Activated naive CD8-positive, alpha-beta T cell treated with anti-CD3 and anti-CD28 coated beads for 36 hours (primary cell): ENCODE measurements around the gene PICK1. TPM values are rescaled to one million over a fixed set of nuclear protein-coding genes. Genes with fewer than 3 reads are reported as not detected.

Experiments
- DNase-seq: peaks from one replicate; pipeline ENCODE4 v3.0.0; 2021
- H3K27ac Mint-ChIP-seq: one replicate; pipeline ENCODE4 v1.8.0; 2022; ENCODE audit warnings: mild to moderate bottlenecking, moderate library complexity, mixed read lengths
- H3K27me3 Mint-ChIP-seq: one replicate; pipeline ENCODE4 v1.8.0; 2022; ENCODE audit warnings: mild to moderate bottlenecking, mixed read lengths
- H3K36me3 Mint-ChIP-seq: one replicate; pipeline ENCODE4 v1.8.0; 2021; ENCODE audit warnings: mild to moderate bottlenecking, mixed read lengths
- H3K4me1 Mint-ChIP-seq: one replicate; pipeline ENCODE4 v1.8.0; 2021; ENCODE audit warnings: mixed read lengths
- H3K4me3 Mint-ChIP-seq: one replicate; pipeline ENCODE4 v1.8.0; 2022; ENCODE audit warnings: mild to moderate bottlenecking, moderate library complexity, mixed read lengths
- H3K9me3 Mint-ChIP-seq: one replicate; pipeline ENCODE4 v1.8.0; 2022; ENCODE audit warnings: mixed read lengths
- total RNA-seq, 2 experiments: library from RNA; stranded (reverse); gene quantifications; one replicate each; pipeline ENCODE4 v1.2.3, GENCODE V29; 2021

PICK1 gene
- total RNA-seq, 2 experiments from 2014 or later = 19.3 TPM

- DNase-seq = no peak
- Mint-ChIP-seq H3K4me3 (no peak overlapping the region), H3K27ac (no peak overlapping the region), H3K27me3 (no peaks in the 10 kb centered on the region), H3K9me3 (no peaks in the 10 kb centered on the region), H3K36me3 (peaks cover 9% of the 10 kb centered on the region), H3K4me1 (no peaks in the 10 kb centered on the region)
Observed at GRCh38 chr22:38065539-38065938, 8.3 kb downstream of the PICK1 start.

DNA sequence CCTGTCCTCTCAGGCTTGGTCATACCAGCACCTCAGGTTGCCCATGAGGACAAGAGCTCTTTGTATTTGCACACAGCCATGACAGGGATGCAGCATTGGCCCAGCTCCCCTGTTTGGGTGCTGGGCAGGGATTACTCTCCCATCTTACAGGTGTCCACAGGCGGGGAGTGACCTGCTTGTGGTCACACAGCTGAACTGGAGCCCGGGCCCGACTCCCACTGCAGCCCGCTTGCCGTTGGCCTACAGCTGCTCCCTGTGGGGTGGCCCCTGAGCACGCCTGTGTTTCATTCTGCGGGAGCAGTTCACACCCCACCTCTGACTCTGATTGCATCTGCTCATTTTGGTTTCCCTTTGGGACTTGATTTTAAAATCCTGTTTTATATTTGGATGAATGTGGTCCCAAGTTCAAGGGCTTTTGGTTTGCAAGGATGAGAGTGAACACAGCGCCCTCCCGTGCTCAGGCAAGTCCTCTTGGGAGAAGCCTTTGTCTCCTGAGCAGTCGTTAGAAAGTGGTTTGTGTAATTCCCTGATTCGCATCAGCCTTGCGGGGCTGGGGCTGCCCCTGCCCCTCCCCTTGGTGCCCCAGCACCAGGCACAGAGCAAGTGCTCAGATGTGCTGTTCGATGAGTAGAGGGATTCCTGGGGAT lies 9.3 kb downstream of the PICK1 start:
- H3K4me3 Mint-ChIP-seq = no peak overlapping the region
- H3K9me3 Mint-ChIP-seq = no peaks in the 10 kb centered on the region
- no peaks in the 10 kb centered on the region for H3K27me3 Mint-ChIP-seq
- no peak for DNase-seq
- peaks cover 9% of the 10 kb centered on the region for H3K36me3 Mint-ChIP-seq
- no peaks in the 10 kb centered on the region for H3K4me1 Mint-ChIP-seq
- H3K27ac Mint-ChIP-seq = no peak overlapping the region

- peaks cover 9% of the 10 kb centered on the region for H3K36me3 Mint-ChIP-seq
- DNase-seq = no peak
- no peaks in the 10 kb centered on the region for H3K4me1 Mint-ChIP-seq
- no peaks in the 10 kb centered on the region for H3K27me3 Mint-ChIP-seq
- no peak overlapping the region for H3K4me3 Mint-ChIP-seq
- no peaks in the 10 kb centered on the region for H3K9me3 Mint-ChIP-seq
- H3K27ac Mint-ChIP-seq = no peak overlapping the region
Observed at GRCh38 chr22:38067028-38067415, 9.8 kb downstream of the PICK1 start.

DNA sequence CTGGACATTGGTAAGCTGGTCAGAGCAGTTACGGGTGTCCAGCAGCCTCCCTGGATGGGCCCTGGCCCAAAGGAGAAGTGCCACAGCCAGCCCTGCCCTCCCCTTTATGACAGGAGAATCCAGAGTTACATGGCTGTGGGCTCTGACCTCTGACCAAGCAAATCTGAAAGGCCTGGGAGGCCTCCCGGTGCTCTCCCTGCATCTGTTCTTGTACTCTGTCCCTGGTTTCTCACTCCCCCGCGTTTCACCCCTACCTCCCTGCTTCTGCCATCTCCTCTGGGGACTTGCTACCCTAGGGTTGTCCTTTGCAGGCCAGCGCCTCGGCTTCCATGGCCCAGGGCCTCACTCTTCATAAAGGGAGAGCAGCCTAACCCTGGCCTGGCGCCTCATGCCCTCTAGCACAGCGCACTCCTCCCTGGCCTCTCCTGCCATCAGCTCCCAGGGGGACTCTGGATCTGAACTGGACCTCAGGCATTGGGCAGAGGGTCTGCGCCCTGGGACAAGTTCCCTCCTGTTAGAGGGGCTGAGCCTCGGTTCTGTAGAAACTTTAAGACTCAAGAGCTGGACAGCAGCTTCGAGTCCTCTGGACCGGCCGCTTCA lies 10.7 kb downstream of the PICK1 start:
- DNase-seq = no peak
- H3K4me3 Mint-ChIP-seq = no peak overlapping the region
- H3K9me3 Mint-ChIP-seq = no peaks in the 10 kb centered on the region
- no peaks in the 10 kb centered on the region for H3K4me1 Mint-ChIP-seq
- no peaks in the 10 kb centered on the region for H3K27me3 Mint-ChIP-seq
- peaks cover 7% of the 10 kb centered on the region for H3K36me3 Mint-ChIP-seq
- no peak overlapping the region for H3K27ac Mint-ChIP-seq

- no peaks in the 10 kb centered on the region for H3K4me1 Mint-ChIP-seq
- DNase-seq = no peak
- no peak overlapping the region for H3K4me3 Mint-ChIP-seq
- H3K27ac Mint-ChIP-seq = no peak overlapping the region
- H3K36me3 Mint-ChIP-seq = peaks cover 8% of the 10 kb centered on the region
- H3K27me3 Mint-ChIP-seq = no peaks in the 10 kb centered on the region
- H3K9me3 Mint-ChIP-seq = no peaks in the 10 kb centered on the region
Observed at GRCh38 chr22:38068641-38069371, 11.6 kb downstream of the PICK1 start.

DNA sequence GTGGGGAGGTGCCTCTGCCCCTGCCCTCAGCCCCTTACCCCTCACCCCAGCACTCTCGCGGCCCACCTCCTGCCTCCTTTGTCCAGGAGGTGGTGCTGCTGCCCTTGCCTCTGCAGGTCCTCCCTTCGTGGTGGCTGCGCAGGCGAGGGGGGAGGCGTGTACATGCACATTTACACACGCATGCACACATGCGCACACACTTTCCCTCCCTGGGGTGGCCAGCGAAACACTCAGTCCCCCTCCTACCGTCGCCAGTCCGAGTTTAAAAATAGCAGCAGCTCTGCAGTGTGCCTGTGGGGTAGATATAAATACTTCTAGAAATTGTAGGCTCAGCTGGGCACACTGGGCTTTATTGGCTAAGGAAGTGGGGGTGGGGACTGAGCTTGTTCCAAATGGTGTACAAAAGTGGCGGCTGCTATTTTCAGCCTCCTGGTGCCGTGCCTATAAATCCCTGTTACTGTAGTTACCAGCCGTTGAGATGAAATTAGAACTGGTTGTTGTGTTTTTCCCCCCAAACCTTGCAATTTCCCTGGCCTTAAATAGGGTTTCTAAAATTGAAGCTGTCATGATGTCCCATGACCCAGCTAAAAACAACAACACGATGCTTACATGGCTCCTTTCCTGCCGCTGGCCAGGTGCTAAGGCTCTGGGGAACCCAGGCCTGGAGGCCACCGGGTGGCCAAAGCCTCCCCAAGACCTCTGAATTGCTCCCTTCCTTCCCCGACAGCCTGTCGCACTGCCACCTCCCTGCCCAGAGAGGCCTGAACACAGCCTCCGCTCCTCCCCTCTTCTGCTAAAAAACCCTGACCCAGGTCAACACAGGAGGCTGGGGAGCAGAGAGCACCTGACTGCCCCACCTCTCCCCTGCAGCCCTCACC lies 12.4 kb downstream of the PICK1 start:
- no peak overlapping the region for H3K27ac Mint-ChIP-seq
- DNase-seq = no peak
- no peak overlapping the region for H3K4me3 Mint-ChIP-seq
- H3K9me3 Mint-ChIP-seq = no peaks in the 10 kb centered on the region
- H3K4me1 Mint-ChIP-seq = no peaks in the 10 kb centered on the region
- H3K27me3 Mint-ChIP-seq = no peaks in the 10 kb centered on the region
- H3K36me3 Mint-ChIP-seq = peaks cover 9% of the 10 kb centered on the region

DNA sequence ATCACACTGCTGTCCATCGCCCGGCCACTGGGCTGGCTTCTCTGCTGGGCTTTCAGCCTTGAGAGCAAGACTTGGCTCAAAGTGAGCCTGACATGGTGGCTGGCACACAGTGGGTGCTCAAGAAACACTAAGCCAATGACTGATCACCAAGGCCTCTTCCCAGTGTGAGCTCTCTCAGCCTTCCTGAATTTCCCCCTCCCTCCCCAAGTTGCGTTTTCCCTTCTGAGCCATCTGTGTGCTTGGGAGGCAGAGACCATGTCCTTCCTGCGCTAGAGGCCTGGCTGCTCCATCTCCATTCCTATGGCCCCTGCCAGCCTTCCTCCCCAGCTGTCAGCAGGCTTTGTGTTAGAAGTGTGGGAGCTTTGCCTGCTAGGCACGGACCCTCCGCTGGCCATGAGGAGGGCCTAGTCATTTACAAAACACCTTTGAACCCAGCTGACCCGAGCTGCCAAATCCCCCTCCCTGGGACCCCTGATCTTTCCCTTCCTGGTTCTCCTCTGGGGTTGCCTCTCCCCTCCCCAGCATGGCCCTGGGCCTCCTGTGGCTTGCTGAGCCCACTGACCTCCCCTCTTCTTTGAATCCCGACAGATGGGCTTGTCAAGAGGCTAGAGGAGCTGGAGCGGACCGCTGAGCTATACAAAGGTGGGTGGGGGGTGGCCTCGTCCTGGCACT lies 13.2 kb downstream of the PICK1 start:
- Mint-ChIP-seq H3K4me1 (no peaks in the 10 kb centered on the region), H3K27me3 (no peaks in the 10 kb centered on the region), H3K9me3 (no peaks in the 10 kb centered on the region), H3K4me3 (no peak overlapping the region), H3K36me3 (peaks cover 9% of the 10 kb centered on the region), H3K27ac (no peak overlapping the region)
- DNase-seq = no peak

- no peaks in the 10 kb centered on the region for H3K9me3 Mint-ChIP-seq
Observed at GRCh38 chr22:38071421-38072321, 14.5 kb downstream of the PICK1 start.

GRCh38 chr22:38072322-38073149 lies 15.3 kb downstream of the PICK1 start:
- no peaks in the 10 kb centered on the region for H3K9me3 Mint-ChIP-seq
- peaks cover 6% of the 10 kb centered on the region for H3K36me3 Mint-ChIP-seq
- no peak overlapping the region for H3K27ac Mint-ChIP-seq
- no peak overlapping the region for H3K4me3 Mint-ChIP-seq
- DNase-seq = no peak
- H3K27me3 Mint-ChIP-seq = no peaks in the 10 kb centered on the region
- no peaks in the 10 kb centered on the region for H3K4me1 Mint-ChIP-seq

More at GRCh38 chr22:38071421-38072321, 14.5 kb downstream of the PICK1 start:
- no peaks in the 10 kb centered on the region for H3K27me3 Mint-ChIP-seq
- no peak for DNase-seq
- H3K4me3 Mint-ChIP-seq = no peak overlapping the region
- H3K4me1 Mint-ChIP-seq = no peaks in the 10 kb centered on the region
- H3K27ac Mint-ChIP-seq = no peak overlapping the region
- H3K36me3 Mint-ChIP-seq = peaks cover 6% of the 10 kb centered on the region

GRCh38 chr22:38073150-38074130 lies 16.2 kb downstream of the PICK1 start:
- DNase-seq = no peak
- Mint-ChIP-seq H3K36me3 (peaks cover 6% of the 10 kb centered on the region), H3K27ac (no peak overlapping the region), H3K4me1 (no peaks in the 10 kb centered on the region), H3K27me3 (no peaks in the 10 kb centered on the region), H3K9me3 (no peaks in the 10 kb centered on the region), H3K4me3 (no peak overlapping the region)

- no peak for DNase-seq
- no peaks in the 10 kb centered on the region for H3K4me1 Mint-ChIP-seq
- peaks cover 6% of the 10 kb centered on the region for H3K36me3 Mint-ChIP-seq
- no peak overlapping the region for H3K27ac Mint-ChIP-seq
- H3K4me3 Mint-ChIP-seq = no peak overlapping the region
- H3K9me3 Mint-ChIP-seq = no peaks in the 10 kb centered on the region
- H3K27me3 Mint-ChIP-seq = peaks cover under 1% of the 10 kb centered on the region
Observed at GRCh38 chr22:38074181-38075104, 17.2 kb downstream of the PICK1 start.
